ENCODE results near the gene XCR1.

DNA sequence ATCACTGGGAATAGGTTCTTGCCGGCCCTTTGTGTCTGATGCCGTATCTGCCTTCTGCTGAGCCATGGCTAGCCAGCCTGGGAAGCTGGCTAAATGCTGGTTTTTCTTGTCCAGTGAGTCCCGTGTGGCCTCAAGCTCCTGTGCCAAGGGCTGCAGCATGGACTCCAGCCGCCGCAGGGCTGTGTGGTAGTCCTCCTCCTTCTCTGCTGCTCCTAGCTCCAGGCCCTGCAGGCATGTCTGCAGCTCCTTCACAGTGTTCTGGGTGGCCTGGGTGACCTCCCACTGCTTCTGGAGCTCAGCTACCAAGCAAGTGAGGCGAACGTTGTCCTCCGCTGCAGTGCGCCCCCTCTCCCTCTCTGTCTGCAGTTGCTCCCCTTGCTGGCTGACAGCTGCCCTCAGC is 59.1 kb downstream of the XCR1 start:
- no peak for TF ChIP-seq POLR2A (IDR thresholded peaks at IDR 0.05)
- TF ChIP-seq, protein P1, sequence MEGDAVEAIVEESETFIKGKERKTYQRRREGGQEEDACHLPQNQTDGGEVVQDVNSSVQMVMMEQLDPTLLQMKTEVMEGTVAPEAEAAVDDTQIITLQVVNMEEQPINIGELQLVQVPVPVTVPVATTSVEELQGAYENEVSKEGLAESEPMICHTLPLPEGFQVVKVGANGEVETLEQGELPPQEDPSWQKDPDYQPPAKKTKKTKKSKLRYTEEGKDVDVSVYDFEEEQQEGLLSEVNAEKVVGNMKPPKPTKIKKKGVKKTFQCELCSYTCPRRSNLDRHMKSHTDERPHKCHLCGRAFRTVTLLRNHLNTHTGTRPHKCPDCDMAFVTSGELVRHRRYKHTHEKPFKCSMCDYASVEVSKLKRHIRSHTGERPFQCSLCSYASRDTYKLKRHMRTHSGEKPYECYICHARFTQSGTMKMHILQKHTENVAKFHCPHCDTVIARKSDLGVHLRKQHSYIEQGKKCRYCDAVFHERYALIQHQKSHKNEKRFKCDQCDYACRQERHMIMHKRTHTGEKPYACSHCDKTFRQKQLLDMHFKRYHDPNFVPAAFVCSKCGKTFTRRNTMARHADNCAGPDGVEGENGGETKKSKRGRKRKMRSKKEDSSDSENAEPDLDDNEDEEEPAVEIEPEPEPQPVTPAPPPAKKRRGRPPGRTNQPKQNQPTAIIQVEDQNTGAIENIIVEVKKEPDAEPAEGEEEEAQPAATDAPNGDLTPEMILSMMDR (IDR thresholded peaks at IDR 0.05), result no peak
